ENCODE data around the gene PBX1.

Gene PBX1

GRCh38 chr1:164618202-164618564 lies 59.2 kb downstream of the PBX1 start:
- no peak for DNase-seq (ENCODE audit: low read depth)

GRCh38 chr1:164619006-164619784 lies 60.2 kb downstream of the PBX1 start:
- DNase-seq (ENCODE audit: low read depth) = no peak

GRCh38 chr1:164622068-164622845 lies 63.3 kb downstream of the PBX1 start:
- DNase-seq (ENCODE audit: low read depth) = no peak

GRCh38 chr1:164623805-164624204 lies 64.8 kb downstream of the PBX1 start:
- DNase-seq (ENCODE audit: low read depth) = no peak

- DNase-seq (ENCODE audit: low read depth) = no peak
Measured at GRCh38 chr1:164624400-164624799, 65.4 kb downstream of the PBX1 start.

- DNase-seq (ENCODE audit: low read depth) = no peak
Measured at GRCh38 chr1:164625004-164625617, 66.1 kb downstream of the PBX1 start.

GRCh38 chr1:164628772-164629171 lies 69.8 kb downstream of the PBX1 start:
- no peak for DNase-seq (ENCODE audit: low read depth)

- DNase-seq (ENCODE audit: low read depth) = peak; percentile 35
Measured at GRCh38 chr1:164629971-164630370, 71.0 kb downstream of the PBX1 start.

- peak; percentile 17 for DNase-seq (ENCODE audit: low read depth)
Measured at GRCh38 chr1:164630626-164631396, 71.8 kb downstream of the PBX1 start.

GRCh38 chr1:164631751-164632150 lies 72.8 kb downstream of the PBX1 start:
- DNase-seq (ENCODE audit: low read depth) = no peak

- DNase-seq (ENCODE audit: low read depth) = no peak
Measured at GRCh38 chr1:164633997-164634396, 75.0 kb downstream of the PBX1 start.

- no peak for DNase-seq (ENCODE audit: low read depth)
Measured at GRCh38 chr1:164635059-164635802, 76.2 kb downstream of the PBX1 start.

- DNase-seq (ENCODE audit: low read depth) = peak; percentile 19
Measured at GRCh38 chr1:164635803-164636731, 77.1 kb downstream of the PBX1 start.

GRCh38 chr1:164636757-164637156 lies 77.8 kb downstream of the PBX1 start:
- no peak for DNase-seq (ENCODE audit: low read depth)

- peak; percentile 60 for DNase-seq (ENCODE audit: low read depth)
Measured at GRCh38 chr1:164637461-164638375, 78.7 kb downstream of the PBX1 start.

- DNase-seq (ENCODE audit: low read depth) = no peak
Measured at GRCh38 chr1:164638492-164639202, 79.7 kb downstream of the PBX1 start.

- DNase-seq (ENCODE audit: low read depth) = peak; percentile 24
Measured at GRCh38 chr1:164640686-164641352, 81.8 kb downstream of the PBX1 start.

- DNase-seq (ENCODE audit: low read depth) = peak; percentile 19
Measured at GRCh38 chr1:164641353-164641730, 82.4 kb downstream of the PBX1 start.

Data from fibroblast of gingiva (primary cell).